K562 (cell line): Measurements from ENCODE around the gene EPHB2. TPM values are rescaled to one million over a fixed set of nuclear protein-coding genes. Genes with fewer than 3 reads are reported as not detected.

Experiments
- ATAC-seq: fragments of 200-7000 bp; cut with Tn5 transposase; 3 replicates; pipeline ENCODE4 v1.9.1; 2020; ENCODE audit warnings: moderate library complexity
- BruUV-seq: library from RNA; stranded (reverse); fragments of 400-500 nt; replicated peaks from 2 replicates; lab custom pipeline; 2021; lab: Mats Ljungman, UMichigan
- CTCF ChIA-PET: fragments of 300-600 bp; formaldehyde crosslinking; extraction: SDS; loops from one replicate; lab custom pipeline; 2021; ENCODE audit warnings: low intra/inter-chr PET ratio; lab: Yijun Ruan, JAX
- POLR2A ChIA-PET: fragments of 300-600, 350-650 bp; sonication (Branson Sonifier 250); formaldehyde crosslinking; extraction: SDS; loops from one replicate; lab custom pipeline; 2021; ENCODE audit warnings: antibody characterized with exemption, inconsistent platforms; lab: Yijun Ruan, JAX
- DNase-seq, 4 experiments: peaks; one replicate each; pipeline versions ENCODE4 v3.0.0 to v3.0.0-alpha.2; 2011 to 2018; ENCODE audit warnings: low spot score in 3 of 4, mixed read lengths in 3 of 4; ENCODE audit errors: extremely low read depth in 1 of 4
- FAIRE-seq: peaks from 2 replicates; lab custom pipeline; 2011; peaks lifted over from hg19 to GRCh38; lab: Jason Lieb, UNC
- H2AFZ ChIP-seq: 2 replicates; pipeline ENCODE4 v1.6.0; 2011; ENCODE audit warnings: low read depth, low read length, control low read depth, inconsistent platforms
- H3K27ac ChIP-seq: fragments of 200-600 bp; 3 replicates; pipeline ENCODE4 v1.8.0; 2011; ENCODE audit warnings: low read depth, mild to moderate bottlenecking, control low read depth, inconsistent platforms, low read length, moderate library complexity, mixed read lengths; ENCODE audit errors: extremely low read depth
- H3K27me3 ChIP-seq, 2 experiments: fragments of 300-600 bp in 1 of 2; 2 replicates in 1 of 2; 3 replicates in 1 of 2; pipeline versions ENCODE4 v1.6.0 to v1.8.0; 2011; ENCODE audit warnings: inconsistent platforms in 2 of 2, low read length in 2 of 2, mild to moderate bottlenecking in 1 of 2, mixed read lengths in 1 of 2, moderate library complexity in 1 of 2; ENCODE audit not compliant: control insufficient read depth in 2 of 2, insufficient read depth in 2 of 2
- H3K36me3 ChIP-seq: fragments of 300-600 bp; 3 replicates; pipeline ENCODE4 v1.8.0; 2011; ENCODE audit warnings: mild to moderate bottlenecking, low read length, inconsistent platforms; ENCODE audit not compliant: control insufficient read depth, insufficient read depth
- H3K4me1 ChIP-seq, 2 experiments: fragments of 200-600 bp in 1 of 2; replicated peaks in 1 of 2; 2 replicates in 1 of 2; 3 replicates in 1 of 2; pipeline versions ENCODE4 v1.5.1 to v1.8.0; 2011; ENCODE audit warnings: inconsistent platforms in 2 of 2, low read length in 2 of 2, mild to moderate bottlenecking in 1 of 2, mixed read lengths in 1 of 2, moderate library complexity in 1 of 2; ENCODE audit not compliant: control insufficient read depth in 2 of 2, insufficient read depth in 2 of 2
- H3K4me2 ChIP-seq: 2 replicates; pipeline ENCODE4 v1.6.1; 2011; ENCODE audit warnings: low read length, control low read depth, inconsistent platforms, mixed read lengths; ENCODE audit not compliant: insufficient read depth
- H3K4me3 ChIP-seq: fragments of 200-600 bp; sonication (generic), shearing (Covaris generic); 2 replicates; pipeline ENCODE4 v1.5.1; 2016; ENCODE audit warnings: control low read depth, inconsistent platforms
- H3K79me2 ChIP-seq: fragments of 200-600 bp; 3 replicates; pipeline ENCODE4 v1.8.0; 2011; ENCODE audit warnings: low read length, inconsistent platforms; ENCODE audit not compliant: control insufficient read depth, insufficient read depth
- H3K9ac ChIP-seq, 2 experiments: 2 replicates each; pipeline versions ENCODE4 v1.6.0 to v1.6.1; 2011; ENCODE audit warnings: low read depth in 2 of 2, low read length in 2 of 2, control low read depth in 1 of 2, inconsistent platforms in 1 of 2, mild to moderate bottlenecking in 1 of 2, mixed read lengths in 1 of 2; ENCODE audit not compliant: insufficient read depth in 1 of 2
- H3K9me1 ChIP-seq: one replicate; pipeline ENCODE4 v1.6.0; 2011; ENCODE audit warnings: inconsistent platforms, mild to moderate bottlenecking, low read length, moderate library complexity; ENCODE audit not compliant: control insufficient read depth, insufficient read depth
- H3K9me3 ChIP-seq: replicated peaks from 2 replicates; pipeline ENCODE4 v1.5.1; 2011; ENCODE audit warnings: low read depth, low read length, inconsistent platforms; ENCODE audit not compliant: control insufficient read depth, insufficient read depth
- H4K20me1 ChIP-seq: replicated peaks from 2 replicates; pipeline ENCODE4 v1.6.1; 2011; ENCODE audit warnings: low read length, inconsistent platforms, mixed read lengths; ENCODE audit not compliant: control insufficient read depth, insufficient read depth
- ESRRA ChIP-seq: fragments of 450-650 bp; IDR thresholded peaks from 2 replicates; pipeline ENCODE4 v1.6.1; 2014; ENCODE audit warnings: low read depth, mild to moderate bottlenecking, moderate library complexity, borderline replicate concordance
- HBP1 ChIP-seq: fragments of 450-650 bp; formaldehyde crosslinking; IDR thresholded peaks from 2 replicates; pipeline ENCODE4 v1.4.0; 2022; ENCODE audit warnings: missing genetic modification characterization
- ID3 ChIP-seq, 2 experiments: fragments of 250-450 bp in 1 of 2; fragments of 450-650 bp in 1 of 2; sonication (Bioruptor Pico) in 1 of 2; IDR thresholded peaks; 2 replicates each; pipeline versions ENCODE4 v1.6.1 to v1.8.0; 2016 to 2021; ENCODE audit warnings: mild to moderate bottlenecking in 2 of 2, moderate library complexity in 2 of 2, missing compliant biosample characterization in 1 of 2, missing genetic modification characterization in 1 of 2
- MCM5 ChIP-seq: fragments of 450-650 bp; IDR thresholded peaks from 2 replicates; pipeline ENCODE4 v1.6.1; 2016; ENCODE audit warnings: low read depth
- WGBS: fragments of 100-300 bp; shearing (Covaris generic); methylation state at CpG from one replicate; pipeline ENCODE4 v1.1.6; 2016; ENCODE audit warnings: low coverage, mixed read lengths; ENCODE audit not compliant: insufficient coverage; ENCODE audit errors: missing lambda C conversion rate; 5-methylcytosine and 5-hydroxymethylcytosine counted together
- in situ Hi-C: fragments of 300-500 bp; cut with MboI; formaldehyde crosslinking; loops from 4 replicates; pipeline ENCODE4 v1.15.0; 2018; ENCODE audit warnings: inconsistent platforms, mixed read lengths
- intact Hi-C: fragments of 100-400 bp; cut with micrococcal nuclease; formaldehyde crosslinking; loops from 2 replicates; pipeline ENCODE4 v1.14.2; 2022
- polyA plus RNA-seq, 8 experiments: library from polyadenylated mRNA; depleted of rRNA in 4 of 8; stranded (reverse) in 5 of 8; unstranded in 3 of 8; fragments of >200 nt; fragmentation: Nextera tagmentation in 2 of 8; fragmentation: Illumina TruSeq in 1 of 8; extraction: Ambion mirVana in 2 of 8; extraction: Trizol in 1 of 8; gene quantifications; 2 replicates each; pipeline versions ENCODE4 v1.2.1 to v1.2.3, GENCODE V29; 2011 to 2014; ENCODE audit warnings: inconsistent platforms in 1 of 8, missing spikeins in 1 of 8
- total RNA-seq, 7 experiments: library from RNA; depleted of rRNA in 6 of 7; stranded (reverse); fragments of >200 nt in 6 of 7; fragmentation: Illumina TruSeq in 2 of 7; extraction: Trizol in 2 of 7; gene quantifications; 2 replicates each; pipeline versions ENCODE4 v1.2.1 to v1.2.3, GENCODE V29; 2011 to 2021; ENCODE audit warnings: low replicate concordance in 1 of 7
- TF ChIP-seq, protein P1 (sequence below), 2 experiments: fragments of 450-650 bp in 1 of 2; IDR thresholded peaks; 2 replicates each; pipeline ENCODE4 v1.6.1; 2011 to 2017; ENCODE audit warnings: low read depth in 2 of 2, antibody characterized with exemption in 1 of 2, borderline replicate concordance in 1 of 2, low read length in 1 of 2, mild to moderate bottlenecking in 1 of 2, mixed read lengths in 1 of 2; ENCODE audit not compliant: control insufficient read depth in 1 of 2

EPHB2 gene
- total and polyA plus RNA-seq, 9 of the 15 experiments (the other 6 are each of a cell fraction or from before 2014, with no cell fraction given): not detected

GRCh38 chr1:22966309-22966708 is 255.7 kb downstream of the EPHB2 start:
- H3K27ac ChIP-seq: no peak overlapping the region
- H3K9me3 ChIP-seq: no peaks in the 10 kb centered on the region
- DNase-seq (no peak), ATAC-seq (no peak), FAIRE-seq (no peak)
- no peaks in the 10 kb centered on the region for H3K79me2 ChIP-seq
- H3K9ac ChIP-seq: no peak overlapping the region
- H4K20me1 ChIP-seq: no peaks in the 10 kb centered on the region
- POLR2A ChIA-PET: no interaction called here
- no TSS peak for BruUV-seq
- no peaks in the 10 kb centered on the region for H3K36me3 ChIP-seq
- CTCF ChIA-PET: no interaction called here
- no peak overlapping the region for H3K4me2 ChIP-seq
- H3K9me1 ChIP-seq: no peaks in the 10 kb centered on the region
- intact Hi-C loops (no loop called here), in situ Hi-C loops (no loop called here)
- H3K4me3 ChIP-seq: no peak overlapping the region
- no peak for TF ChIP-seq MCM5
- TF ChIP-seq ESRRA: no peak
- no peak for TF ChIP-seq ID3 (CRISPR knock-in tag; IDR thresholded peaks at IDR 0.05)
- no peak for TF ChIP-seq ID3 (tag; IDR thresholded peaks at IDR 0.05)
- TF ChIP-seq HBP1 (CRISPR knock-in tag): no peak
- TF ChIP-seq, protein P1, sequence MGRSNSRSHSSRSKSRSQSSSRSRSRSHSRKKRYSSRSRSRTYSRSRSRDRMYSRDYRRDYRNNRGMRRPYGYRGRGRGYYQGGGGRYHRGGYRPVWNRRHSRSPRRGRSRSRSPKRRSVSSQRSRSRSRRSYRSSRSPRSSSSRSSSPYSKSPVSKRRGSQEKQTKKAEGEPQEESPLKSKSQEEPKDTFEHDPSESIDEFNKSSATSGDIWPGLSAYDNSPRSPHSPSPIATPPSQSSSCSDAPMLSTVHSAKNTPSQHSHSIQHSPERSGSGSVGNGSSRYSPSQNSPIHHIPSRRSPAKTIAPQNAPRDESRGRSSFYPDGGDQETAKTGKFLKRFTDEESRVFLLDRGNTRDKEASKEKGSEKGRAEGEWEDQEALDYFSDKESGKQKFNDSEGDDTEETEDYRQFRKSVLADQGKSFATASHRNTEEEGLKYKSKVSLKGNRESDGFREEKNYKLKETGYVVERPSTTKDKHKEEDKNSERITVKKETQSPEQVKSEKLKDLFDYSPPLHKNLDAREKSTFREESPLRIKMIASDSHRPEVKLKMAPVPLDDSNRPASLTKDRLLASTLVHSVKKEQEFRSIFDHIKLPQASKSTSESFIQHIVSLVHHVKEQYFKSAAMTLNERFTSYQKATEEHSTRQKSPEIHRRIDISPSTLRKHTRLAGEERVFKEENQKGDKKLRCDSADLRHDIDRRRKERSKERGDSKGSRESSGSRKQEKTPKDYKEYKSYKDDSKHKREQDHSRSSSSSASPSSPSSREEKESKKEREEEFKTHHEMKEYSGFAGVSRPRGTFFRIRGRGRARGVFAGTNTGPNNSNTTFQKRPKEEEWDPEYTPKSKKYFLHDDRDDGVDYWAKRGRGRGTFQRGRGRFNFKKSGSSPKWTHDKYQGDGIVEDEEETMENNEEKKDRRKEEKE (IDR thresholded peaks at IDR 0.05; ENCODE audit: borderline replicate concordance in 1 of 2, control insufficient read depth in 1 of 2, low read depth in 2 of 2, low read length in 1 of 2): no peak
- H2AFZ ChIP-seq: no peak overlapping the region
- 0% methylated on average over 5 of the region's 5 CpGs for WGBS
- H3K4me1 ChIP-seq: no peaks in the 10 kb centered on the region; a peak in 1 of 5 replicates
- peaks cover 17 to 31% of the 10 kb centered on the region in 2 experiments for H3K27me3 ChIP-seq
